Type B pancreatic cell (in vitro differentiated cells): ENCODE data around the gene C16orf87. TPM values are rescaled to one million over a fixed set of nuclear protein-coding genes. Genes with fewer than 3 reads are reported as not detected.
"Not testable (repeated sequence)": the region's sequence is repeated elsewhere in the genome, so short reads cannot be mapped to it uniquely, and the experiment has no call there.

Experiments used
- DNase-seq: peaks from one replicate; pipeline ENCODE4 v3.0.0; 2021; ENCODE audit warnings: mixed read lengths; ENCODE audit not compliant: unreplicated experiment; ENCODE audit errors: extremely low spot score
- H3K27ac Mint-ChIP-seq: 2 replicates; pipeline ENCODE4 v1.8.0; 2021; ENCODE audit warnings: mild to moderate bottlenecking, mixed read lengths
- H3K27me3 Mint-ChIP-seq: 2 replicates; pipeline ENCODE4 v1.8.0; 2021; ENCODE audit warnings: mixed read lengths
- H3K36me3 Mint-ChIP-seq: 2 replicates; pipeline ENCODE4 v1.8.0; 2021; ENCODE audit warnings: mixed read lengths
- H3K4me1 Mint-ChIP-seq: one replicate; pipeline ENCODE4 v1.8.0; 2021; ENCODE audit warnings: mixed read lengths; ENCODE audit not compliant: unreplicated experiment
- H3K4me3 Mint-ChIP-seq: 2 replicates; pipeline ENCODE4 v1.8.0; 2021; ENCODE audit warnings: mild to moderate bottlenecking, mixed read lengths
- H3K9me3 Mint-ChIP-seq: 2 replicates; pipeline ENCODE4 v1.8.0; 2021; ENCODE audit warnings: mixed read lengths
- total RNA-seq: library from RNA; stranded (reverse); gene quantifications from 2 replicates; pipeline ENCODE4 v1.2.1, GENCODE V29; 2021; ENCODE audit warnings: low replicate concordance
- TF ChIP-seq, protein P1 (sequence below): fragments of 200-600 bp; sonication (generic); conservative IDR thresholded peaks from 2 replicates; pipeline ENCODE4 v1.5.0; 2021; ENCODE audit warnings: antibody characterized with exemption, mild to moderate bottlenecking

The C16orf87 gene
- total RNA-seq, 1 donor from 2014 or later = 14.3 TPM

DNA sequence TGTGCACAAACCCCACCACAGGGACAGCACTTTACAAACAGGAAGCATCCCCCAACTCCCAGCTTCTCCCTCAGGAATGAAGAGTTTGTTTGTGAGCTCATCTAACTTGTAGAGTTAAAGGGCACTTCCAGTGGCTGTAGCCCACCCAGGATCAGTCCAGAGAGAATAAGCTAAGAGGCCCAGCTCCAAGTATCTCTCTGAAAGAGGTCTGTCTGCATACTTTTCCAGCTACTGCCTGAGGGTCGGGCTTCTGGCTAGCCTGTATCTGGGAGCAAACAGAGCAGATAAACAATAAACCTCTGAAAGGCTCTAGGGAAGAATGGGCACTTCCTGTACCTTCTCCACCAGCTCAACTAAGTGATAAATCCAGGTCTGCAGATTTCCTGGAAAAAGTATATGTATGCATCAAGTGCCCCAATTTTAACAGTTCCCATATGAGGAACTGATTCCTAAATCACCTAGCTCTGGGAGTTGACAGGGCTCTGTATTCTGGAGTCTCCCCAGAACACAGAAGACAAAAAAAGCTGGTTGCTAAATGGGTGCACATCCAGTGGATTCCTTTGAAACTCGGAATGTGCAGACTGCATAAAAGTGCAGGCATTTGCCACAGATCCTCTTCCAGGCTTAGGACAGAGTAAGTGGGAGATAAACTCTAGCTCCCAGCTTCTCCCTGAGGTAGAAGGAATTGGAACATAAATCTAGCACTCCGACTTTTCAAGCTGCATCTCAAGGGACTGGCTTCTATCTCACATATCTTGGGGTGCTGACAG, 45.7 kb downstream of the C16orf87 start:
- no peaks in the 10 kb centered on the region for H3K27me3 Mint-ChIP-seq
- H3K9me3 Mint-ChIP-seq = peaks cover 6% of the 10 kb centered on the region
- TF ChIP-seq, protein P1, sequence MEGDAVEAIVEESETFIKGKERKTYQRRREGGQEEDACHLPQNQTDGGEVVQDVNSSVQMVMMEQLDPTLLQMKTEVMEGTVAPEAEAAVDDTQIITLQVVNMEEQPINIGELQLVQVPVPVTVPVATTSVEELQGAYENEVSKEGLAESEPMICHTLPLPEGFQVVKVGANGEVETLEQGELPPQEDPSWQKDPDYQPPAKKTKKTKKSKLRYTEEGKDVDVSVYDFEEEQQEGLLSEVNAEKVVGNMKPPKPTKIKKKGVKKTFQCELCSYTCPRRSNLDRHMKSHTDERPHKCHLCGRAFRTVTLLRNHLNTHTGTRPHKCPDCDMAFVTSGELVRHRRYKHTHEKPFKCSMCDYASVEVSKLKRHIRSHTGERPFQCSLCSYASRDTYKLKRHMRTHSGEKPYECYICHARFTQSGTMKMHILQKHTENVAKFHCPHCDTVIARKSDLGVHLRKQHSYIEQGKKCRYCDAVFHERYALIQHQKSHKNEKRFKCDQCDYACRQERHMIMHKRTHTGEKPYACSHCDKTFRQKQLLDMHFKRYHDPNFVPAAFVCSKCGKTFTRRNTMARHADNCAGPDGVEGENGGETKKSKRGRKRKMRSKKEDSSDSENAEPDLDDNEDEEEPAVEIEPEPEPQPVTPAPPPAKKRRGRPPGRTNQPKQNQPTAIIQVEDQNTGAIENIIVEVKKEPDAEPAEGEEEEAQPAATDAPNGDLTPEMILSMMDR = no peak
- no peak for DNase-seq
- peaks cover 4% of the 10 kb centered on the region for H3K36me3 Mint-ChIP-seq
- no peak overlapping the region for H3K27ac Mint-ChIP-seq
- peaks cover 9% of the 10 kb centered on the region for H3K4me1 Mint-ChIP-seq
- no peak overlapping the region for H3K4me3 Mint-ChIP-seq

DNA sequence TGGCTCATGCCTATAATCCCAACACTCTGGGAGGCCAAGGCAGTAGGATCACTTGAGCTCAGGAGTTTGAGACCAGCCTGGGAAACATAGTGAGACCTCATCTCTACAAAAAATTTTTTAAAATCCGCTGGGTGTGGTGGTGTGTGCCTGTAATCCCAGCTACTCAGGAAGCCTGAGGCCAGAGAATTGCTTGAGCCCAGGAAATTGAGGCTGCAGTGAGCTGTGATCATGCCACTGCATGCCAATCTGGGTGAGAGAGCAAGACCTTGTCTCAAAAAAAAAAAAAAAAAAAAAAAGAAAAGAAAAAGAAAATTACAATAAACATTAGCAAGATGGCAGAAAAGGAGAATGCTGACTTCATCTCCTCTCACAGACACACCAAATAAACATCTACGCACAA, 46.4 kb downstream of the C16orf87 start:
- not testable (repeated sequence) for H3K9me3 Mint-ChIP-seq, H3K27me3 Mint-ChIP-seq, H3K36me3 Mint-ChIP-seq, H3K4me1 Mint-ChIP-seq, H3K27ac Mint-ChIP-seq, DNase-seq, H3K4me3 Mint-ChIP-seq

DNA sequence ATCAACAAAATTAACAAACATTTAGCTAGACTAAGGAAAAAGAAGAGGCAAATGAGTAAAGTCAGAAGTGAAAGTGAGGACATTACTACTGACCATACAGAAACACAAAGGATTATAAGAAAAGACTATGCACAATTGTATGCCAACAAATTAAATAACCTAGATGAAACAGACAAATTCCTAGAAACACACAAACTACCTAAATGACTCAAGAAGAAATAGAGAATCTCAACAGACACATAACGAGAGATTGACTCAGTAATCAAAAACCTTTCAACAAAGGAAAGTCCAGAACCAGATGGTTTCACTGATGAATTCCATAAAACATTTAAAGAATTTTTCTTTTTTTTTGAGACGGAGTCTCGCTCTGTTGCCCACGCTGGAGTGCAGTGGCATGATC, 47.2 kb downstream of the C16orf87 start:
- no peak overlapping the region for H3K27ac Mint-ChIP-seq
- no peaks in the 10 kb centered on the region for H3K27me3 Mint-ChIP-seq

DNA sequence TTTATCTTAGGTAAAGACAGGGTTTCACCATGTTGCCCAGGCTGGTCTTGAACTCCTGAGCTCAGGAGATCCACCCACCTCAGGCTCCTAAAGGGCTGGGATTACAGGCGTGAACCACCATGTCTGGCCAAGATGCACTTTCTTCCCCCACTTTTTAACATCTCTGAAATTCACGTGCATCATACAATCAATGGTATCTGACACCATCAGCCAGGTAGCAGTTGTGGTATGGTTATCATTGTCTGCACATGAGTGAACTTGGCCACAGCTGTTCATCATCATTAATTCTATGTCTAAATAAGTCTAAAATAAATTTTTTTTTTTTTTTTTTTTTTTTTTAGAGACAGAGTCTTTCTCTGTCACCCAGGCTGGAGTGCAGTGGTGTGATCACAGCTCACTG, 48.7 kb downstream of the C16orf87 start:
- TF ChIP-seq, protein P1 = no peak
- Mint-ChIP-seq H3K9me3 (peaks cover 6% of the 10 kb centered on the region), H3K27ac (no peak overlapping the region), H3K4me3 (no peak overlapping the region), H3K27me3 (no peaks in the 10 kb centered on the region), H3K4me1 (peaks cover 5% of the 10 kb centered on the region), H3K36me3 (no peaks in the 10 kb centered on the region)
- no peak for DNase-seq

More for the DNA sequence above, 47.2 kb downstream of the C16orf87 start:
- no peak overlapping the region for H3K4me3 Mint-ChIP-seq
- TF ChIP-seq, protein P1 = no peak
- no peak for DNase-seq
- peaks cover 6% of the 10 kb centered on the region for H3K9me3 Mint-ChIP-seq
- H3K4me1 Mint-ChIP-seq = peaks cover 5% of the 10 kb centered on the region
- H3K36me3 Mint-ChIP-seq = no peaks in the 10 kb centered on the region

DNA sequence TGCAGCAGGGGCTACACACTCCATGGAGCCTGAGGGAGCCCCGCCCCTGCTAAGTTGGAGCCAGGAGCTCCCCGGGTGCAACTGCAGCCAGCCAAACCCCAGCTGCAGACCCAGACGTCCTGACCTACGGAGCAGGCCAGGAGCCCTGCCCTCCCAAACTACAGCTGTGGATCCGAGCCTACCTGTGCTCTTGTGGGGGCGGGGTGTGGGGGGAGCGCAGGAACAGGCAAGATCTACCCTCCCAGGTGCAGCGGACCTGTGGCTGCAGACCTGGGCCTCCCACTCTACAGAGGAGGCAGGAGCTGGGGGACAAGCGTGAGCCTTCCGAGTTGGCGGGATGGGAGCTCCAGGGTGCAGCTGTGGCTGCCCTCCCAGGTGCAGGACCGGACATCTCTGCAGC, 53.2 kb downstream of the C16orf87 start:
- Mint-ChIP-seq H3K4me1 (no peaks in the 10 kb centered on the region), H3K27me3 (no peaks in the 10 kb centered on the region), H3K27ac (no peak overlapping the region), H3K9me3 (no peaks in the 10 kb centered on the region), H3K4me3 (no peak overlapping the region), H3K36me3 (no peaks in the 10 kb centered on the region)
- no peak for DNase-seq
- TF ChIP-seq, protein P1 = no peak

DNA sequence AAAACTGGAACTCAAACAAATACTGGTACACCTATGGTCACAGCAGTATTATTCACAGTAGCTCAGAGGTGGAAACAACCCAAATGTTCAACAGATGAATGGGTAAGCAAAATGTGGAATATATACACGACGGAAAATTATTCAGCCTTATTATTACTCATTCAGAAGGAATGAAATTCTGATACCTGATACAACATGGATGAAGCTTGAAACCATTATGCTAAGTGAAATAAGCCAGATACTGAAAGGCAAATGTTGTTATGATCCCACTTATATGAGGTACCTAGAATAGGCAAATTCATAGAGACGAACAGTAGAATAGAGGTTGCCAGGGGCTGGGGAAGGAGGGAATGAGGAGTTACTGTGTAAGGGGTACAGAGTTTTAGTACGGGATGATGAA, 55.8 kb downstream of the C16orf87 start:
- no peak overlapping the region for H3K4me3 Mint-ChIP-seq
- TF ChIP-seq, protein P1 = no peak
- H3K27me3 Mint-ChIP-seq = no peaks in the 10 kb centered on the region

More for the DNA sequence above, 55.8 kb downstream of the C16orf87 start:
- Mint-ChIP-seq H3K27ac (no peak overlapping the region), H3K4me1 (no peaks in the 10 kb centered on the region), H3K36me3 (no peaks in the 10 kb centered on the region), H3K9me3 (no peaks in the 10 kb centered on the region)
- no peak for DNase-seq
